HepG2 (cell line): ENCODE data around the gene NUDT15. TPM values are rescaled to one million over a fixed set of nuclear protein-coding genes. Genes with fewer than 3 reads are reported as not detected.

Source experiments
- CBFB ChIP-seq: sonication (generic); formaldehyde crosslinking; IDR thresholded peaks from 2 replicates; pipeline ENCODE4 v1.4.0; 2020; ENCODE audit warnings: missing genetic modification reagents
- FOXA1 ChIP-seq, 2 experiments: fragments of 450-650 bp in 1 of 2; sonication (generic) in 1 of 2; formaldehyde crosslinking in 1 of 2; IDR thresholded peaks; 2 replicates each; pipeline versions ENCODE4 v1.4.0 to v1.6.1; 2016 to 2020; ENCODE audit warnings: missing genetic modification reagents in 1 of 2
- GMEB1 ChIP-seq: sonication (generic); formaldehyde crosslinking; IDR thresholded peaks from 2 replicates; pipeline ENCODE4 v1.5.1; 2020; ENCODE audit warnings: missing genetic modification reagents, mild to moderate bottlenecking, borderline replicate concordance
- KDM6A ChIP-seq: IDR thresholded peaks from 2 replicates; pipeline ENCODE4 v1.6.1; 2016; ENCODE audit warnings: low read depth
- NR1H2 ChIP-seq: sonication (generic); formaldehyde crosslinking; IDR thresholded peaks from 2 replicates; pipeline ENCODE4 v1.8.1; 2022; ENCODE audit warnings: low read depth, missing genetic modification reagents, borderline replicate concordance
- POGZ ChIP-seq: sonication (generic); formaldehyde crosslinking; IDR thresholded peaks from 2 replicates; pipeline ENCODE4 v1.4.0; 2020; ENCODE audit warnings: mild to moderate bottlenecking, missing genetic modification reagents
- RBFOX2 ChIP-seq: fragments of 200-400 bp; formaldehyde crosslinking; IDR thresholded peaks from 2 replicates; pipeline ENCODE4 v1.6.1; 2017; ENCODE audit warnings: low read depth, mild to moderate bottlenecking, low read length
- TOPORS ChIP-seq: sonication (generic); formaldehyde crosslinking; IDR thresholded peaks from 2 replicates; pipeline ENCODE4 v1.8.0; 2023; ENCODE audit warnings: mild to moderate bottlenecking, missing genetic modification reagents
- YEATS4 ChIP-seq: sonication (generic); formaldehyde crosslinking; IDR thresholded peaks from 2 replicates; pipeline ENCODE4 v1.4.0; 2020; ENCODE audit warnings: missing genetic modification reagents, borderline replicate concordance
- ZBED4 ChIP-seq: sonication (generic); formaldehyde crosslinking; IDR thresholded peaks from 2 replicates; pipeline ENCODE4 v1.4.0; 2020; ENCODE audit warnings: missing genetic modification reagents, borderline replicate concordance
- ZNF329 ChIP-seq: sonication (generic); formaldehyde crosslinking; IDR thresholded peaks from 2 replicates; pipeline ENCODE4 v1.9.0; 2021; ENCODE audit warnings: low read depth, mild to moderate bottlenecking, missing genetic modification reagents
- ZNF362 ChIP-seq: sonication (generic); formaldehyde crosslinking; IDR thresholded peaks from 2 replicates; pipeline ENCODE4 v1.4.0; 2020; ENCODE audit warnings: missing genetic modification reagents, mild to moderate bottlenecking, borderline replicate concordance
- ZNF564 ChIP-seq: sonication (generic); formaldehyde crosslinking; IDR thresholded peaks from 2 replicates; pipeline ENCODE4 v1.8.1; 2023; ENCODE audit warnings: mild to moderate bottlenecking, missing genetic modification reagents
- ZNF569 ChIP-seq: sonication (generic); formaldehyde crosslinking; IDR thresholded peaks from 2 replicates; pipeline ENCODE4 v1.5.0; 2020; ENCODE audit warnings: mild to moderate bottlenecking, missing genetic modification reagents, moderate library complexity, borderline replicate concordance
- ZNF704 ChIP-seq: sonication (generic); formaldehyde crosslinking; IDR thresholded peaks from 2 replicates; pipeline ENCODE4 v1.8.1; 2023; ENCODE audit warnings: mild to moderate bottlenecking, inconsistent platforms, moderate library complexity, missing genetic modification reagents, borderline replicate concordance
- ZNF724P ChIP-seq: sonication (generic); formaldehyde crosslinking; IDR thresholded peaks from 2 replicates; pipeline ENCODE4 v1.8.0; 2022; ENCODE audit warnings: missing genetic modification reagents, borderline replicate concordance
- ZNF768 ChIP-seq: sonication (generic); formaldehyde crosslinking; IDR thresholded peaks from 2 replicates; pipeline ENCODE4 v1.4.0; 2020; ENCODE audit warnings: missing genetic modification reagents
- ZNF776 ChIP-seq: sonication (generic); formaldehyde crosslinking; IDR thresholded peaks from 2 replicates; pipeline ENCODE4 v1.4.0; 2020; ENCODE audit warnings: mild to moderate bottlenecking, missing genetic modification reagents
- ZNF780A ChIP-seq: sonication (generic); formaldehyde crosslinking; IDR thresholded peaks from 2 replicates; pipeline ENCODE4 v1.8.0; 2022; ENCODE audit warnings: mild to moderate bottlenecking, missing genetic modification reagents, moderate library complexity
- ZNF782 ChIP-seq: sonication (generic); formaldehyde crosslinking; IDR thresholded peaks from 2 replicates; pipeline ENCODE4 v1.4.0; 2020; ENCODE audit warnings: missing genetic modification reagents, mild to moderate bottlenecking, borderline replicate concordance
- polyA plus RNA-seq, 8 experiments: library from polyadenylated mRNA; depleted of rRNA in 3 of 8; stranded (reverse) in 7 of 8; unstranded in 1 of 8; fragments of >200 nt; fragmentation: Illumina TruSeq in 4 of 8; extraction: Trizol in 4 of 8; gene quantifications; 2 replicates each; pipeline versions ENCODE4 v1.2.1 to v1.2.3, GENCODE V29; 2011 to 2016; ENCODE audit warnings: low read depth in 4 of 8, missing spikeins in 1 of 8, mixed read lengths in 1 of 8; ENCODE audit not compliant: insufficient read depth in 1 of 8
- total RNA-seq, 5 experiments: library from RNA; depleted of rRNA; stranded (reverse); fragments of >200 nt; fragmentation: Illumina TruSeq; extraction: Trizol; gene quantifications; 2 replicates each; pipeline ENCODE4 v1.2.3, GENCODE V29; 2016; ENCODE audit warnings: low read depth in 1 of 5

Gene NUDT15
- total and polyA plus RNA-seq, 2 of the 13 experiments (the other 11 are each of a cell fraction or from before 2014, with no cell fraction given) = 21.3 to 47.3 TPM

GRCh38 chr13:48001114-48001881, 36.2 kb upstream of the NUDT15 start, which contains the start of gene SUCLA2 (continued):
- TF ChIP-seq ZNF704 (CRISPR knock-in tag) = no peak
- peak; percentile 92 for TF ChIP-seq ZNF776 (CRISPR knock-in tag)
- TF ChIP-seq GMEB1 = peak; percentile 79; the same call in 1 of the 2 replicates
- peak; percentile 90 for TF ChIP-seq POGZ (CRISPR knock-in tag)
- TF ChIP-seq ZNF780A (CRISPR knock-in tag) = 0 out of 2 replicates have a peak, but pooled peaks have one; percentile 59
- no peak for TF ChIP-seq FOXA1 (IDR thresholded peaks at IDR 0.05)
- no peak for TF ChIP-seq FOXA1 (CRISPR knock-in tag; IDR thresholded peaks at IDR 0.05)
- TF ChIP-seq ZNF362 (CRISPR knock-in tag) = no peak
- TF ChIP-seq NR1H2 (CRISPR knock-in tag) = no peak
- peak; percentile 82; the same call in 1 of the 2 replicates for TF ChIP-seq ZNF569
- TF ChIP-seq YEATS4 (CRISPR knock-in tag) = peak; percentile 63; the same call in 1 of the 2 replicates
- TF ChIP-seq ZNF564 = peak; percentile 66; the same call in 1 of the 2 replicates
- peak; percentile 65; the same call in 1 of the 2 replicates for TF ChIP-seq ZNF724P
- TF ChIP-seq ZNF768 (CRISPR knock-in tag) = peak; percentile 55; the same call in 1 of the 2 replicates
- 0 out of 2 replicates have a peak, but pooled peaks have one; percentile 43 for TF ChIP-seq ZNF782 (CRISPR knock-in tag)
- TF ChIP-seq CBFB = 0 out of 2 replicates have a peak, but pooled peaks have one; percentile 23
- peak; percentile 46; the same call in 1 of the 2 replicates for TF ChIP-seq ZNF329 (CRISPR knock-in tag)
- TF ChIP-seq TOPORS (CRISPR knock-in tag) = peak; percentile 67; the same call in 1 of the 2 replicates
- peak; percentile 54; the same call in 1 of the 2 replicates for TF ChIP-seq KDM6A
- TF ChIP-seq RBFOX2 = peak; percentile 95
- peak; percentile 40; the same call in 1 of the 2 replicates for TF ChIP-seq ZBED4 (CRISPR knock-in tag)
